Spleen (tissue), 11 donors: Measurements from ENCODE around the gene ADAMTS3. TPM values are rescaled to one million over a fixed set of nuclear protein-coding genes. Genes with fewer than 3 reads are reported as not detected.

Experiments
- DNase-seq: peaks from one replicate; pipeline ENCODE4 v3.0.0-alpha.2; 2020
- H3K27ac ChIP-seq, 8 donors: fragments of 200-600 bp; sonication (generic) in 7 of 8; 1 replicate in 4 of 8; 2 replicates in 4 of 8; pipeline versions ENCODE4 v1.5.0 to v1.8.0; 2016 to 2021; ENCODE audit warnings: inconsistent platforms in 4 of 8, mild to moderate bottlenecking in 4 of 8, moderate library complexity in 1 of 8
- H3K27me3 ChIP-seq, 7 donors: fragments of 200-600 bp; sonication (generic) in 6 of 7; replicated peaks in 1 of 7; 1 replicate in 4 of 7; 2 replicates in 3 of 7; pipeline versions ENCODE4 v1.5.0 to v1.8.0; 2016 to 2021; ENCODE audit warnings: inconsistent platforms in 3 of 7, mild to moderate bottlenecking in 1 of 7
- H3K36me3 ChIP-seq, 6 donors: fragments of 200-600 bp; sonication (generic) in 5 of 6; 1 replicate in 4 of 6; 2 replicates in 2 of 6; pipeline versions ENCODE4 v1.5.0 to v1.8.0; 2016 to 2021; ENCODE audit warnings: inconsistent platforms in 2 of 6
- H3K4me1 ChIP-seq, 6 donors: fragments of 200-600 bp; sonication (generic) in 5 of 6; 1 replicate in 3 of 6; 2 replicates in 3 of 6; pipeline versions ENCODE4 v1.5.0 to v1.8.0; 2016 to 2021; ENCODE audit warnings: inconsistent platforms in 3 of 6
- H3K4me3 ChIP-seq, 8 donors: fragments of 200-600 bp; sonication (generic) in 7 of 8; 1 replicate in 4 of 8; 2 replicates in 4 of 8; pipeline versions ENCODE4 v1.5.0 to v1.8.0; 2016 to 2021; ENCODE audit warnings: inconsistent platforms in 4 of 8, mild to moderate bottlenecking in 4 of 8, moderate library complexity in 2 of 8
- H3K9me3 ChIP-seq, 8 donors: fragments of 200-600 bp; sonication (generic) in 7 of 8; 1 replicate in 4 of 8; 2 replicates in 4 of 8; pipeline versions ENCODE4 v1.5.0 to v1.8.0; 2016 to 2021; ENCODE audit warnings: inconsistent platforms in 4 of 8
- CTCF ChIP-seq, 11 experiments: fragments of 200-600 bp in 7 of 11; fragments of 450-650 bp in 4 of 11; sonication (generic) in 4 of 11; IDR thresholded peaks in 8 of 11; conservative IDR thresholded peaks in 3 of 11; 1 replicate in 7 of 11; 2 replicates in 4 of 11; pipeline versions ENCODE4 v1.4.0 to v1.8.0; 2016 to 2021; ENCODE audit warnings: antibody characterized with exemption in 11 of 11, inconsistent platforms in 4 of 11, mild to moderate bottlenecking in 1 of 11
- POLR2A ChIP-seq, 3 donors: fragments of 450-650 bp; IDR thresholded peaks; one replicate each; pipeline ENCODE4 v1.5.1; 2017; ENCODE audit warnings: antibody characterized with exemption in 3 of 3, mild to moderate bottlenecking in 1 of 3
- POLR2AphosphoS5 ChIP-seq, 3 donors: sonication (generic); formaldehyde crosslinking; IDR thresholded peaks; one replicate each; pipeline ENCODE4 v1.5.1; 2017; ENCODE audit warnings: antibody characterized with exemption in 3 of 3
- WGBS, 5 donors: extraction: QIAGEN DNeasy Blood & Tissue Kit in 3 of 5; methylation state at CpG; one replicate each; pipeline versions ENCODE4 v1.1.5 to v1.1.7; 2013 to 2018; 5-methylcytosine and 5-hydroxymethylcytosine counted together
- intact Hi-C: fragments of 100-400 bp; cut with DNase I; formaldehyde crosslinking; loops from one replicate; pipeline ENCODE4 v1.15.0; 2023; ENCODE audit warnings: low total_unique reads
- polyA plus RNA-seq, 3 donors: library from polyadenylated mRNA; stranded (reverse); fragments of 200-250 nt; gene quantifications; one replicate each; pipeline ENCODE4 v1.2.1, GENCODE V29; 2013
- total RNA-seq, 7 donors: library from RNA; depleted of rRNA in 3 of 7; stranded (reverse); fragments of >200 nt in 3 of 7; fragmentation: NEBNext Ultra II Directional in 4 of 7; extraction: Animal tissue kit (Norgen Biotek cat#: 25700) in 4 of 7; gene quantifications; one replicate each; pipeline versions ENCODE4 v1.1.0 to v1.2.1, GENCODE V29; 2016 to 2021
- donor health status: healthy with polysubstance abuse.
- donor health status: DM: no; HTN: no; CAD: no; lungs with moderate emphysema.
- donor health status: DM: no; HTN: no; CAD: no.
- donor health status: Bipolar disorder and iron deficiency.
- donor health status: healthy.
- donor health status: DM: no; HTN: no; CAD: no.
- donor health status: DM: yes; HTN: yes; CAD: no.

The ADAMTS3 gene
- total and polyA plus RNA-seq, 10 donors: 0.15 to 2.6 (median 0.66) TPM

GRCh38 chr4:72300126-72300525 is 268.9 kb downstream of the ADAMTS3 start:
- H3K9me3 ChIP-seq: no peaks in the 10 kb centered on the region
- WGBS, 5 donors: 71 to 84% (median 73%) methylated on average over 1 of the region's 1 CpG
- DNase-seq: no peak
- H3K36me3 ChIP-seq: no peaks in the 10 kb centered on the region
- H3K27me3 ChIP-seq: no peaks in the 10 kb centered on the region
- no peak overlapping the region for H3K4me3 ChIP-seq
- TF ChIP-seq POLR2AphosphoS5 (IDR thresholded peaks at IDR 0.05) (no peak), CTCF (IDR thresholded peaks at IDR 0.05 in 8 of 11, conservative IDR thresholded peaks at IDR 0.05 in 3 of 11) (no peak)
- intact Hi-C loops: no loop called here
- H3K4me1 ChIP-seq: no peaks in the 10 kb centered on the region
- no peak overlapping the region for H3K27ac ChIP-seq

DNA sequence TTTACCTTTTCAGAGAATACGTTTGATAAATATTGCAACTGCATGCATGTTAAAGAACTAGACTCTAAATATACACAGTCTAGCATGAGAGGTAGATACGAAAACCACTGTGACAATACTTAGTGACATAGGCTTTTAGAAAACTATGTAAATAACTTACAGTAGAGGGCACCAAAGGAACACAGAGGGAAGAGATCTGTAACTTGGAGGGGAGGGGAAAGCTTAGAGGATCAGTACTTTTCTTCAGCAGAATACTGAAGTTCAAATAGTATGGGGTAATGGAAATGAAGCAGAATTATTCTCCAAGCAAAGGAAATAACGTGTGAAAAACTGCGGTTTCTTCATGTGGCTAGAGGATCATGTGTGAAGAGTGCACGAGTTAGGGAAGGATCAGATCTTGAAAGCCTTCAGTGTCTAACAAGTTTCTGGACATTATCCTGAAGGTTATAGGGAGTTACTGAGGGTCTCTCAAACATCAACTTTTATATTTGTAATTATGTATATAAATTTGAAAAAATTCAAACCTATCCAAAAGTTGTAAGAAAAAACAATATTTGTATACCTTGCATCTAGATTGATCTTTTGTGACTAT is 273.0 kb downstream of the ADAMTS3 start:
- Histone ChIP-seq H3K9me3 (no peaks in the 10 kb centered on the region), H3K4me3 (no peak overlapping the region), H3K36me3 (no peaks in the 10 kb centered on the region), H3K27me3 (no peaks in the 10 kb centered on the region), H3K4me1 (no peaks in the 10 kb centered on the region), H3K27ac (no peak overlapping the region)
- intact Hi-C loops: no loop called here
- WGBS, 5 donors: 18 to 33% (median 25%) methylated on average over 5 of the region's 5 CpGs
- peak in 5 of 11 experiments; percentile 10 to 43 (median 27) for TF ChIP-seq CTCF (IDR thresholded peaks at IDR 0.05 in 8 of 11, conservative IDR thresholded peaks at IDR 0.05 in 3 of 11)
- no peak for TF ChIP-seq POLR2A (IDR thresholded peaks at IDR 0.05)
- TF ChIP-seq POLR2AphosphoS5 (IDR thresholded peaks at IDR 0.05): no peak
- DNase-seq: no peak

GRCh38 chr4:72290737-72291136 is 278.3 kb downstream of the ADAMTS3 start:
- no peak overlapping the region for H3K4me3 ChIP-seq
- no peaks in the 10 kb centered on the region for H3K27me3 ChIP-seq
- DNase-seq: no peak
- intact Hi-C loops: no loop called here
- H3K9me3 ChIP-seq: no peaks in the 10 kb centered on the region
- TF ChIP-seq POLR2AphosphoS5 (IDR thresholded peaks at IDR 0.05) (no peak), POLR2A (IDR thresholded peaks at IDR 0.05) (no peak), CTCF (IDR thresholded peaks at IDR 0.05 in 8 of 11, conservative IDR thresholded peaks at IDR 0.05 in 3 of 11) (no peak)
- no peaks in the 10 kb centered on the region for H3K4me1 ChIP-seq
- 90 to 95% (median 91%) methylated on average over 9 of the region's 9 CpGs for WGBS, 5 donors
- H3K27ac ChIP-seq: no peak overlapping the region
- no peaks in the 10 kb centered on the region for H3K36me3 ChIP-seq

- H3K9me3 ChIP-seq: no peaks in the 10 kb centered on the region
- H3K36me3 ChIP-seq: no peaks in the 10 kb centered on the region
- H3K27me3 ChIP-seq: no peaks in the 10 kb centered on the region
- DNase-seq: no peak
- no peaks in the 10 kb centered on the region for H3K4me1 ChIP-seq
- TF ChIP-seq POLR2AphosphoS5 (IDR thresholded peaks at IDR 0.05) (no peak), CTCF (IDR thresholded peaks at IDR 0.05 in 8 of 11, conservative IDR thresholded peaks at IDR 0.05 in 3 of 11) (no peak), POLR2A (IDR thresholded peaks at IDR 0.05) (no peak)
- intact Hi-C loops: no loop called here
- 85 to 94% (median 88%) methylated on average over 2 of the region's 2 CpGs for WGBS, 5 donors
- no peak overlapping the region for H3K4me3 ChIP-seq
- H3K27ac ChIP-seq: no peak overlapping the region
Measured at GRCh38 chr4:72286910-72287309, 282.1 kb downstream of the ADAMTS3 start.
